ENCODE data around the gene WDR17.

Gene WDR17

GRCh38 chr4:176048631-176049030, 17.0 kb upstream of the WDR17 start:
- no peak overlapping the region for H3K4me3 ChIP-seq (ENCODE audit: low read length)
- DNase-seq (ENCODE audit: low read depth) = no peak
- TF ChIP-seq, protein P1, sequence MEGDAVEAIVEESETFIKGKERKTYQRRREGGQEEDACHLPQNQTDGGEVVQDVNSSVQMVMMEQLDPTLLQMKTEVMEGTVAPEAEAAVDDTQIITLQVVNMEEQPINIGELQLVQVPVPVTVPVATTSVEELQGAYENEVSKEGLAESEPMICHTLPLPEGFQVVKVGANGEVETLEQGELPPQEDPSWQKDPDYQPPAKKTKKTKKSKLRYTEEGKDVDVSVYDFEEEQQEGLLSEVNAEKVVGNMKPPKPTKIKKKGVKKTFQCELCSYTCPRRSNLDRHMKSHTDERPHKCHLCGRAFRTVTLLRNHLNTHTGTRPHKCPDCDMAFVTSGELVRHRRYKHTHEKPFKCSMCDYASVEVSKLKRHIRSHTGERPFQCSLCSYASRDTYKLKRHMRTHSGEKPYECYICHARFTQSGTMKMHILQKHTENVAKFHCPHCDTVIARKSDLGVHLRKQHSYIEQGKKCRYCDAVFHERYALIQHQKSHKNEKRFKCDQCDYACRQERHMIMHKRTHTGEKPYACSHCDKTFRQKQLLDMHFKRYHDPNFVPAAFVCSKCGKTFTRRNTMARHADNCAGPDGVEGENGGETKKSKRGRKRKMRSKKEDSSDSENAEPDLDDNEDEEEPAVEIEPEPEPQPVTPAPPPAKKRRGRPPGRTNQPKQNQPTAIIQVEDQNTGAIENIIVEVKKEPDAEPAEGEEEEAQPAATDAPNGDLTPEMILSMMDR (IDR thresholded peaks at IDR 0.05; ENCODE audit: insufficient read depth, low read depth, low read length, missing control alignments) = no peak

GRCh38 chr4:176052744-176053143, 12.9 kb upstream of the WDR17 start:
- no peak for DNase-seq (ENCODE audit: low read depth)
- TF ChIP-seq, protein P1 (IDR thresholded peaks at IDR 0.05; ENCODE audit: insufficient read depth, low read depth, low read length, missing control alignments) = no peak
- H3K4me3 ChIP-seq (ENCODE audit: low read length) = no peak overlapping the region

DNA sequence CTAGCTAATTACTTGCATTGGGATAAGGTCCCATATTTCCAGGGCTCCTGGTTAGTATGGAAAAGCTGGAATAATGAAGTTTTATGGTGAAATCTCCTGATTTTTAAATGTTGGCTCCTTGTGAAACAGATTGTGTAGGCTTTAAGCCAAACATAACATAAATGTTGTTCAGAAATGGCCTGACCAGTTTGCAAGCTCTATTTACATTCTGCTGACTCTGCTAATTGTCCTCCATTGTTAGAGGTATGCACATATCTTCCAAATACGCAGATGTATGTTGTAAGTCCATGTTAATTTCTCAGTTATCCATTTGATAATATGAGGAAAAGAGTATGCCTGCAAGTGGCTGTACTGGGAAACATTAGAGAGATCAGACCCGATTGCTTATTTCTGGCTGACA, 11.9 kb upstream of the WDR17 start:
- no peak overlapping the region for H3K4me3 ChIP-seq (ENCODE audit: low read length)
- no peak for DNase-seq (ENCODE audit: low read depth)
- TF ChIP-seq, protein P1 (IDR thresholded peaks at IDR 0.05; ENCODE audit: insufficient read depth, low read depth, low read length, missing control alignments) = no peak

- TF ChIP-seq, protein P1 (IDR thresholded peaks at IDR 0.05; ENCODE audit: insufficient read depth, low read depth, low read length, missing control alignments) = no peak
- no peak for DNase-seq (ENCODE audit: low read depth)
- no peak overlapping the region for H3K4me3 ChIP-seq (ENCODE audit: low read length)
Measured at GRCh38 chr4:176054942-176055341, 10.7 kb upstream of the WDR17 start.

DNA sequence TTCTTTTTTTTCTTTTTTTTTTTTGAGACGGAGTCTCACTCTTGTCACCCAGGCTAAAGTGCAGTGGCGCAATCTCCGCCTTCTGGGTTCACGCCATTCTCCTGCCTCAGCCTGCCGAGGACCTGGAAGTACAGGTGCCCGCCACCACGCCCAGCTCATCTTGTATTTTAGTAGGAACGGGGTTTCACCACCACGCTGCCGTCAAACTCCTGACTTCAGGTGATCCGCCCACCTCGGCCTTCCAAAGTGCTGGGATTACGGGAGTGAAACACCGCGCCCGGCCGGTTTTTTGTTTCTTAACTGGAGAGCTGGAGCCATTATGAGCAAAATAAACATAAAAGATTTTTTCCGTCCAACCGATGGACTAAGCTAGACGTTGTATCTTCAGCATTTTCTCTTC, 1.9 kb upstream of the WDR17 start:
- H3K4me3 ChIP-seq (ENCODE audit: low read length) = no peak overlapping the region
- TF ChIP-seq, protein P1 (IDR thresholded peaks at IDR 0.05; ENCODE audit: insufficient read depth, low read depth, low read length, missing control alignments) = no peak
- DNase-seq (ENCODE audit: low read depth) = no peak

- no peak overlapping the region for H3K4me3 ChIP-seq (ENCODE audit: low read length)
- no peak for DNase-seq (ENCODE audit: low read depth)
- TF ChIP-seq, protein P1 (IDR thresholded peaks at IDR 0.05; ENCODE audit: insufficient read depth, low read depth, low read length, missing control alignments) = no peak
Measured at GRCh38 chr4:176064539-176064938, 1.1 kb upstream of the WDR17 start.

- TF ChIP-seq, protein P1 (IDR thresholded peaks at IDR 0.05; ENCODE audit: insufficient read depth, low read depth, low read length, missing control alignments) = no peak
- H3K4me3 ChIP-seq (ENCODE audit: low read length) = no peak overlapping the region
- no peak for DNase-seq (ENCODE audit: low read depth)
Measured at GRCh38 chr4:176066757-176067156, 1.1 kb downstream of the WDR17 start.

Measured in epithelial cell of esophagus (primary cell).